HG03039 (cell line): ENCODE results near the gene PCNX2.

Experiments
- ATAC-seq: cut with Tn5 transposase; IDR thresholded peaks from one replicate; pipeline ENCODE4 v1.9.1; 2021; ENCODE audit warnings: mild to moderate bottlenecking, moderate library complexity; ENCODE audit not compliant: unreplicated experiment

The PCNX2 gene

DNA sequence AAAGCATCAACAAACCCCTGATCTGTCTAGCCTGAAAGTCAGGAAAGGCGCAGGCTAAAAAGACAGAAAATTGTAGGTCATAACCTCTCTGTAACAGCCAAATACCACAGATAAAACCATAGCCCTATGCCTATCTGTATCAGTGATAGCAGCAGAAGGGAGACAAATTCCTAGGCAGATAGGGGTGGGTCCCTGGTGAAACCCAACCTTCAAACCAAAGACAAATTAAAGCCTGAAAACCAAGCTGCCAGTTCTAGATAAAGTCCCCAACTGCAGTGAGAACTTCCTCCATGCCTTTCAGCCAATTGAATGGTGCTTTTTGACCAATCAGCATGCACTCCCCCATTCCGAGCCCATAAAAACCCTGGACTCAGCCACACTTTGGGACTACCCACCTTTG, 229.8 kb downstream of the PCNX2 start:
- no peak for ATAC-seq

GRCh38 chr1:233064988-233065387, 230.5 kb downstream of the PCNX2 start:
- no peak for ATAC-seq

- no peak for ATAC-seq
These were observed 232.1 kb downstream of the PCNX2 start for GRCh38 chr1:233063462-233063861.

GRCh38 chr1:233061265-233061664, 234.3 kb downstream of the PCNX2 start:
- no peak for ATAC-seq

GRCh38 chr1:233060461-233060994, 235.0 kb downstream of the PCNX2 start:
- ATAC-seq = no peak

DNA sequence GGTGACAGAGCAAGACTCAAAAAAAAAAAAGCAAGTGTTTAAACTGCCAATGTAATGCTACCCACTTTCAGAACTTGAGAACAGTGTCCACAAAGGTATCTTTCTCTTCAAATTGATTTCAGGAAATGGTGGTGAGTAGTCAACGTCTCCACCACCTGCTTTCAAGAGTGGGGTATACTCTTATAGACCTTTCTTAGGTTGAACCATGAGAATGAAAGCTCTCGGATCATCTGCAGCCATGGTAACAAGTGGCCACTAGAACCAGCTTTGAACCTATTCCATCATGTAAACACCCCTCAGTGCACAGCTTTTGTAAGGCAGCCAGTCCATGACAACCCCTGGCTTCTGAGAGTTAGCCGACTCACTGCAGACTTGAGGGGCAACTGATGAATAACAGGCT, 237.7 kb downstream of the PCNX2 start:
- no peak for ATAC-seq

- ATAC-seq = no peak
These were observed 239.5 kb downstream of the PCNX2 start for GRCh38 chr1:233055879-233056641.

DNA sequence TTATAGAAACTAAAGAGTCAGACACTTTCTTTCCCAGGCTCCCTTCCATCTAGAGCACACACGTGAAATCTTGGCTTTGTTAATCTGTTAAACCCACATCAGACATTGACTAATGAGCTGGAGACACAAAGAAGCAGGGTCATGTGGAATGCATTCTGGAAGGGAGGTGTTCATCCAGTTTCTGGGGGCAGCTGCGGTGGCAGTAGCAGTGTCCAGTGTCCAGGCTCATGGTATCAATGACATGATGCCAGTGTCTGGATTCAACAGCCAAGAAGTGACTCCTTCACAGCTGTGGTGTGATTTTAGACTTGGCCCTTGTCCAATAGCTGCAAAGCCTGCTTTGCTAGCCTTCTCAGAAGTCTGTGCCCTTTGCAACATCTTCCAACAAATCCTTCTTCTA, 249.9 kb downstream of the PCNX2 start:
- no peak for ATAC-seq

GRCh38 chr1:233042834-233043233, 252.7 kb downstream of the PCNX2 start:
- no peak for ATAC-seq

- no peak for ATAC-seq
These were observed 255.0 kb downstream of the PCNX2 start for GRCh38 chr1:233040494-233040893.

GRCh38 chr1:233038581-233038980, 256.9 kb downstream of the PCNX2 start:
- no peak for ATAC-seq

DNA sequence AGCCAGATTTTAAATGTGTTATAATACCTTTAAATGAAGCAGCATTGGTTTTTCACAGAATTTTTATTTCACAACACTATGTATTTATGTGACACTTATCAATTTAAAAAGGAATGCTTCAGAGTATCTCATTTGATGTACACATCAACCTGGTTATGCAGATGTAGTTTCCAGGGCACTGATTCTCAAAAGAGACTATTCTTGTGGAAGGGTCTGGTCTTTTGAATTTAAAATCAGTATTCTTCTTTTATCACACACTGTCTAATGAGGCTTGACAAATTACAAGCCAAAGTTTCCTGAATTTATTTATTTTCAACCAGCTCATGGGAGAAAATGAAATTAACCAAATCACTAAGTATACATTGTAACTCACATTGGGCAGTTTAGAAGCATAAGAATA, 257.7 kb downstream of the PCNX2 start:
- no peak for ATAC-seq

DNA sequence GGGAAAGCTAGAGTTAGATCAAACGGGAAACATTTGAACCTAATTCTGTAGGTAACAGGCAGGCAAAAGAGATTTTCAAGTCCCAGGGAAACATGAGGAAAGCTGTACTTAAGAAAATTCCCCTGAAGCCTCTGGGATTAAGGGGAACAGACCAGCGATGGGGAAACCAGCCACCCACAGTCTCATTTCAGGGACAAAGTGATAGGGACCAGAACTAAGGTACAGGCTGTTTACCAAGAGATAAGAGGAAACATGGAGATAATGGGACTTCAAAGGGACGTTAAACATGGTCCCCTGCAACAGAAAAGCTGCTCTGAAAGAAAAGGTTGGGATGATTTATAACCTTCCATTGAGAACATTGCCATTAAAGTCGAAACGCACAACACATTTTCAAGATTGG, 260.7 kb downstream of the PCNX2 start:
- ATAC-seq = no peak

GRCh38 chr1:233033361-233033760, 262.2 kb downstream of the PCNX2 start:
- no peak for ATAC-seq

GRCh38 chr1:233032916-233033315, 262.6 kb downstream of the PCNX2 start:
- no peak for ATAC-seq

DNA sequence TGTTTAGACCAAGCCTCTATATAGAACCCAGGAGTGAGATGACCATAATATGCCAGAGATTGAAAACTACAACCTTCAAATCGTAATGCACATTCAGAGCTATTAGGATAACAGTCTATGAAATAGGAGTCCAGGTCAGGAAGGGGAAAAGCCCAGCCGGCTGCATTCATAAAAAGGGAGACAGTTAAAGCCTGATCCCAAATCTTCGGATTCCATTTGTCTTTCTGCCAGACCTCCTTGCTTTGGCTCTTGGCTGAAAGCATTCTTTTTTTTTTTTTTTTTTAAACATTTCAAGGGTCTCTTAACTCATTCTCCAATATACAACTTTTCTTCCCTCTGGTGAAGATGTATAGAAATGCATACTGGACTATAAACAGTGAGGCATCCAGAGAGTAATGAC, 264.0 kb downstream of the PCNX2 start:
- ATAC-seq = no peak

DNA sequence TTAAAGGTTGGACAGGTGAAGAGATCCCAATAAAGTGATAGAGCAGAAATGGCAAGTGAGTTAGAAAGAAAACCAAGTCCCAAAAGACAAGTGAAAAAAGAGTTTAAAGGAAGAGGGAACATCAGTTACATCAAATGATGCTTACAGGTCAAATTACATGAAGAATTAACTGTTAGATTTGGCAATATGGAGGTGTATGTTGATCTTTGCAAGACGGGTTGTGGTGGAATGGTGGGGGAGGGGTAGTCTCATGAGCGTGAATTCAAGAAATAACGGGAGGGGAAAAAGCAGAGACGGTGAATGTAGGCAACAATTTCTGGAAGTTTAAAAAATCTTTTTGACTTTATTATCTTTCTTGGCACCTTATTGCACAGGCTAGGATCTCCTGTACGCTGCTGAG, 268.5 kb downstream of the PCNX2 start:
- ATAC-seq = no peak

DNA sequence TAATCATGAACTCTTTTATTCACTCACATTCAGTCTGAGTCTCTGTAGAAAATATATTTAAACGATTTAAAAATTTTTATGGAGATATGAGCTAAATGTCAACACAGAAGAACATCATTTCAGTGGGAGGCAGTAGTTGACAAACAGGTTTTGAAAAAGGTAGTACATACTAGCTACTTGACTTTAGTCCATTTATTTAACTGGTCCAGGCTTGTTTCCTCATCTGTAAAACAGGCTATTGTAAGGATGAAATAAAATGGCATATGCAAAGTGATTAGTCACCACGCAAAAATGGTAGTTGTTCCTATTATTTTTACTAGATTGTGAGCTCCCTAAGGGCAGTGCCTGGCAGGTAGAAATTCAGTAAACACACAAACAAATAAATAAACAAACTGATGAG, 270.0 kb downstream of the PCNX2 start:
- ATAC-seq = no peak

DNA sequence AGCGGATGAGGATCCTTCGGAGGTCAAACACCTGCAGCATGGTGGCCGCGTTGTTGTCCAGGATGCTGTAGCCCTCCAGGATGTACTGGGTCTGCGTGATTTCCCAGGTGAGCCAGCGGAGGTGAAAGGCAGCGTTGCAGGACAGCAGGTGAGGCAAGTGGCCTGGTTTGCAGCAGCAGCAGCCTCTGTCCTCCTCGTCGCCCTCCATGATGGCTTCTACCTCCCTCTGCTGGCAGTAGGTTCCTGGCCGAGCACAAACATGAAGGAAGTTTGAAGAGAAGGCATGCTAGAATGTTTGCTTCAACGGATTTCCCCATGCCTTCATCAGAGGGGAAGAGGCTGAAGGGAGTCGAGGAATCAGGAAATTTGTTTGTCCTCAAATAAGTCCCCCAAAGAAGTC, 270.4 kb downstream of the PCNX2 start:
- no peak for ATAC-seq

GRCh38 chr1:233024199-233024598, 271.3 kb downstream of the PCNX2 start:
- ATAC-seq = no peak

- no peak for ATAC-seq
These were observed 273.3 kb downstream of the PCNX2 start for GRCh38 chr1:233022246-233022645.

- no peak for ATAC-seq
These were observed 275.1 kb downstream of the PCNX2 start for GRCh38 chr1:233020426-233020825.

GRCh38 chr1:233019778-233020325, 275.7 kb downstream of the PCNX2 start:
- ATAC-seq = no peak
